Heart left ventricle (tissue), 16 donors: ENCODE measurements around the gene HTRA3. TPM values are rescaled to one million over a fixed set of nuclear protein-coding genes. Genes with fewer than 3 reads are reported as not detected.

Source experiments
- ATAC-seq, 4 donors: fragments of 200-7000 bp; cut with Tn5 transposase; one replicate each; pipeline ENCODE4 v1.9.1; 2020 to 2022; ENCODE audit warnings: moderate library complexity in 4 of 4, mild to moderate bottlenecking in 3 of 4, moderate number of reproducible peaks in 1 of 4
- DNase-seq, 5 donors: peaks; one replicate each; pipeline ENCODE4 v3.0.0-alpha.2; 2020
- H3K27ac ChIP-seq, 12 donors: fragments of 200-600 bp; sonication (generic) in 4 of 12; one replicate each; pipeline versions ENCODE4 v1.5.0 to v1.8.0; 2016 to 2022; ENCODE audit warnings: mild to moderate bottlenecking in 2 of 12
- H3K27me3 ChIP-seq, 9 donors: fragments of 200-600 bp; sonication (generic) in 2 of 9; one replicate each; pipeline versions ENCODE4 v1.5.1 to v1.8.0; 2016 to 2022; ENCODE audit warnings: mild to moderate bottlenecking in 3 of 9
- H3K36me3 ChIP-seq, 9 donors: fragments of 200-600 bp; sonication (generic) in 2 of 9; one replicate each; pipeline versions ENCODE4 v1.5.0 to v1.8.0; 2018 to 2022; ENCODE audit warnings: mild to moderate bottlenecking in 2 of 9
- H3K4me1 ChIP-seq, 12 donors: fragments of 200-600 bp; sonication (generic) in 4 of 12; one replicate each; pipeline versions ENCODE4 v1.5.0 to v1.8.0; 2016 to 2022; ENCODE audit warnings: mild to moderate bottlenecking in 3 of 12
- H3K4me3 ChIP-seq, 12 donors: fragments of 200-600 bp; sonication (generic) in 4 of 12; one replicate each; pipeline versions ENCODE4 v1.5.0 to v1.8.0; 2017 to 2022; ENCODE audit warnings: mild to moderate bottlenecking in 9 of 12, moderate library complexity in 4 of 12
- H3K9me3 ChIP-seq, 12 donors: fragments of 200-600 bp; sonication (generic) in 4 of 12; one replicate each; pipeline versions ENCODE4 v1.5.0 to v1.8.0; 2016 to 2022; ENCODE audit warnings: mild to moderate bottlenecking in 1 of 12
- CTCF ChIP-seq, 12 donors: fragments of 200-600 bp; sonication (generic) in 4 of 12; IDR thresholded peaks; one replicate each; pipeline versions ENCODE4 v1.5.0 to v1.8.0; 2018 to 2022; ENCODE audit warnings: antibody characterized with exemption in 12 of 12, mild to moderate bottlenecking in 5 of 12
- POLR2A ChIP-seq, 2 donors: fragments of 450-650 bp; IDR thresholded peaks; one replicate each; pipeline ENCODE4 v1.6.1; 2017; ENCODE audit warnings: antibody characterized with exemption in 2 of 2, mild to moderate bottlenecking in 2 of 2, moderate library complexity in 2 of 2
- WGBS, 4 donors: extraction: QIAGEN DNeasy Blood & Tissue Kit in 2 of 4; methylation state at CpG; one replicate each; pipeline versions ENCODE4 v1.1.5 to v1.1.7; 2013 to 2018; 5-methylcytosine and 5-hydroxymethylcytosine counted together
- intact Hi-C, 10 donors: fragments of 100-400 bp; cut with DNase I; formaldehyde crosslinking; loops; one replicate each; pipeline versions ENCODE4 v1.11.1 to v1.14.2; 2022
- polyA plus RNA-seq, 2 donors: library from polyadenylated mRNA; stranded (reverse); fragments of 200-250 nt; gene quantifications; one replicate each; pipeline ENCODE4 v1.2.3, GENCODE V29; 2013
- total RNA-seq, 9 donors: library from RNA; depleted of rRNA in 2 of 9; stranded (reverse); fragments of >200 nt in 2 of 9; fragmentation: NEBNext Ultra II Directional in 3 of 9; extraction: Animal tissue kit (Norgen Biotek cat#: 25700) in 3 of 9; gene quantifications; one replicate each; pipeline versions ENCODE4 v1.1.0 to v1.2.4, GENCODE V29; 2016 to 2023
- donor health status: ischemic (EF 13 %, LVEDD 7.1; RV severe dilation, severe dysfunction).
- donor health status: healthy with polysubstance abuse.
- donor health status: DM: no; HTN: yes; CAD: no.
- donor health status: DM: no; HTN: no; CAD: no.
- donor health status: ischemic (EF 25% LVEDD 6.9; RV normal size, moderate dysfunction).
- donor health status: ischemic (EF 25% LVEDD 5.7; RV mildly dilated, moderate dysfunction).
- donor health status: healthy.
- donor health status: DM: yes; HTN: yes; CAD: no.
- donor health status: ischemic (EF 35%, LVEDD 5.7; RV mildly dilated, moderate dysfunction).
- donor health status: nonischemic (EF 11% LVEDD 7.7; RV severe dilation, severe dysfunction).
- donor health status: DM: yes; HTN: yes; CAD: no.
- donor health status: PGD.
- donor health status: ischemic (EF 29% LVEDD 5.4; RV normal size, mild dysfunction).
- donor health status: nonischemic (EF 23%, LVEDD 6.1; RV moderate dilation, normal function).

Gene HTRA3
- total and polyA plus RNA-seq, 11 donors: 26.8 to 84.6 (median 50.1) TPM

GRCh38 chr4:8227771-8228318 lies 41.7 kb upstream of the HTRA3 start:
- H3K9me3 ChIP-seq: no peaks in the 10 kb centered on the region
- ATAC-seq (peak in 1 of 4 donors; percentile 3), DNase-seq (peak in 1 of 5 donors; percentile 74)
- peak overlapping the region in 2 of 12 donors; percentile 32 to 49 for H3K27ac ChIP-seq
- intact Hi-C loops: loop anchor here in 2 of 10 donors (10.0 kb wide), 1 partner anchor 53 kb away; no protein-coding TSS in a partner anchor
- peaks cover 0 to 36% (median 9%) of the 10 kb centered on the region in 12 donors for H3K4me1 ChIP-seq
- no peak for TF ChIP-seq POLR2A (IDR thresholded peaks at IDR 0.05)
- TF ChIP-seq CTCF (IDR thresholded peaks at IDR 0.05): no peak
- H3K27me3 ChIP-seq: no peaks in the 10 kb centered on the region
- WGBS, 4 donors: 92 to 96% (median 94%) methylated on average over 26 to 27 of the region's 27 CpGs
- H3K36me3 ChIP-seq: peaks cover 0 to 70% (median 11%) of the 10 kb centered on the region in 9 donors
- H3K4me3 ChIP-seq: no peak overlapping the region

GRCh38 chr4:8228319-8229250 lies 41.0 kb upstream of the HTRA3 start:
- ATAC-seq: peak; percentile 45 to 67 (median 64)
- peaks cover 0 to 70% (median 16%) of the 10 kb centered on the region in 9 donors for H3K36me3 ChIP-seq
- 64 to 91% (median 71%) methylated on average over 22 to 39 of the region's 39 CpGs for WGBS, 4 donors
- H3K27me3 ChIP-seq: no peaks in the 10 kb centered on the region
- no peak for TF ChIP-seq CTCF (IDR thresholded peaks at IDR 0.05)
- no peak for TF ChIP-seq POLR2A (IDR thresholded peaks at IDR 0.05)
- DNase-seq: peak; percentile 58 to 81 (median 73)
- peaks cover 0 to 36% (median 9%) of the 10 kb centered on the region in 12 donors for H3K4me1 ChIP-seq
- intact Hi-C loops: loop anchor here in 2 of 10 donors (10.0 kb wide), 1 partner anchor 54 kb away; no protein-coding TSS in a partner anchor
- H3K27ac ChIP-seq: peak overlapping the region in 2 of 12 donors; percentile 32 to 49
- no peaks in the 10 kb centered on the region for H3K9me3 ChIP-seq
- no peak overlapping the region for H3K4me3 ChIP-seq

GRCh38 chr4:8229331-8229975 lies 40.1 kb upstream of the HTRA3 start:
- DNase-seq (peak in 1 of 5 donors; percentile 54), ATAC-seq (no peak)
- H3K4me1 ChIP-seq: peaks cover 0 to 36% (median 9%) of the 10 kb centered on the region in 12 donors
- H3K27ac ChIP-seq: no peak overlapping the region
- no peaks in the 10 kb centered on the region for H3K9me3 ChIP-seq
- 87 to 95% (median 94%) methylated on average over 12 to 17 of the region's 17 CpGs for WGBS, 4 donors
- no peak overlapping the region for H3K4me3 ChIP-seq
- intact Hi-C loops: loop anchor here in 2 of 10 donors (10.0 kb wide), 1 partner anchor 55 kb away; no protein-coding TSS in a partner anchor
- no peaks in the 10 kb centered on the region for H3K27me3 ChIP-seq
- no peak for TF ChIP-seq POLR2A (IDR thresholded peaks at IDR 0.05)
- TF ChIP-seq CTCF (IDR thresholded peaks at IDR 0.05): no peak
- H3K36me3 ChIP-seq: peaks cover 0 to 70% (median 18%) of the 10 kb centered on the region in 9 donors
